SK-N-SH (cell line): ENCODE measurements around the gene A4GALT. TPM values are rescaled to one million over a fixed set of nuclear protein-coding genes. Genes with fewer than 3 reads are reported as not detected.

Source experiments
- CTCF ChIA-PET: fragments of 300-600, 350-600 bp; formaldehyde crosslinking; extraction: SDS; loops from one replicate; lab custom pipeline; 2021; lab: Yijun Ruan, JAX
- POLR2A ChIA-PET: fragments of 350-600 bp; sonication (Branson Sonifier 250); formaldehyde crosslinking; extraction: SDS; loops from one replicate; lab custom pipeline; 2020; ENCODE audit warnings: antibody characterized with exemption, inconsistent platforms; lab: Yijun Ruan, JAX
- DNase-seq: peaks from one replicate; pipeline ENCODE4 v3.0.0; 2012
- H2AFZ ChIP-seq: fragments of 200-600 bp; sonication (generic); 2 replicates; pipeline ENCODE4 v1.8.1; 2016; ENCODE audit warnings: antibody characterized with exemption, mild to moderate bottlenecking, low read depth
- H3F3A ChIP-seq: fragments of 200-600 bp; sonication (generic); replicated peaks from 2 replicates; pipeline ENCODE3; 2016; ENCODE audit warnings: antibody characterized with exemption, mild to moderate bottlenecking; ENCODE audit not compliant: insufficient read depth
- H3K27ac ChIP-seq, 2 experiments: fragments of 200-500 bp in 1 of 2; fragments of 200-600 bp in 1 of 2; sonication (Bioruptor generic) in 1 of 2; sonication (generic), shearing (Covaris generic) in 1 of 2; 2 replicates each; pipeline versions ENCODE4 v1.5.1 to v1.6.1; 2014 to 2016; ENCODE audit warnings: low read depth in 2 of 2, inconsistent platforms in 1 of 2, low read length in 1 of 2, mild to moderate bottlenecking in 1 of 2, mixed read lengths in 1 of 2
- H3K27me3 ChIP-seq: fragments of 200-600 bp; sonication (generic), shearing (Covaris generic); 2 replicates; pipeline ENCODE4 v1.6.1; 2016; ENCODE audit warnings: mixed run types; ENCODE audit not compliant: insufficient read depth
- H3K36me3 ChIP-seq, 2 experiments: fragments of 200-500 bp in 1 of 2; fragments of 200-600 bp in 1 of 2; sonication (Bioruptor generic) in 1 of 2; sonication (generic) in 1 of 2; replicated peaks in 1 of 2; 2 replicates each; pipeline versions ENCODE3 to v1.5.1; 2014 to 2016; ENCODE audit warnings: low read length in 1 of 2, mild to moderate bottlenecking in 1 of 2; ENCODE audit not compliant: insufficient read depth in 2 of 2, control insufficient read depth in 1 of 2
- H3K4me1 ChIP-seq, 2 experiments: fragments of 200-500 bp in 1 of 2; fragments of 200-600 bp in 1 of 2; sonication (Bioruptor generic) in 1 of 2; sonication (generic), shearing (Covaris generic) in 1 of 2; 2 replicates each; pipeline versions ENCODE4 v1.5.1 to v1.6.1; 2014 to 2016; ENCODE audit warnings: low read depth in 1 of 2, low read length in 1 of 2, mixed run types in 1 of 2; ENCODE audit not compliant: insufficient read depth in 2 of 2, control insufficient read depth in 1 of 2
- H3K4me2 ChIP-seq: fragments of 200-600 bp; sonication (generic), shearing (Covaris generic); 2 replicates; pipeline ENCODE4 v1.6.1; 2017; ENCODE audit warnings: mixed run types
- H3K4me3 ChIP-seq, 2 experiments: fragments of 200-500 bp in 1 of 2; fragments of 200-600 bp in 1 of 2; sonication (Bioruptor generic) in 1 of 2; sonication (generic), shearing (Covaris generic) in 1 of 2; 2 replicates each; pipeline versions ENCODE4 v1.5.1 to v1.8.1; 2014 to 2016; ENCODE audit warnings: low read depth in 2 of 2, inconsistent platforms in 1 of 2, low read length in 1 of 2, mild to moderate bottlenecking in 1 of 2, mixed read lengths in 1 of 2, moderate library complexity in 1 of 2
- H3K79me2 ChIP-seq: fragments of 200-600 bp; sonication (generic); 2 replicates; pipeline ENCODE4 v1.8.1; 2017; ENCODE audit warnings: mild to moderate bottlenecking; ENCODE audit not compliant: insufficient read depth
- H3K9ac ChIP-seq: fragments of 200-600 bp; sonication (generic); 2 replicates; pipeline ENCODE4 v1.6.1; 2017; ENCODE audit warnings: mixed run types
- H3K9me2 ChIP-seq: fragments of 200-600 bp; sonication (generic); 2 replicates; pipeline ENCODE4 v1.6.1; 2017; ENCODE audit warnings: mixed run types
- H3K9me3 ChIP-seq: fragments of 200-600 bp; sonication (generic); 2 replicates; pipeline ENCODE4 v1.6.1; 2017; ENCODE audit warnings: mixed run types, mild to moderate bottlenecking, moderate library complexity
- H4K20me1 ChIP-seq: fragments of 200-600 bp; sonication (generic); 2 replicates; pipeline ENCODE4 v1.6.1; 2017; ENCODE audit warnings: mild to moderate bottlenecking, mixed run types; ENCODE audit not compliant: insufficient read depth
- CTCF ChIP-seq: fragments of 200-600 bp; sonication (generic); IDR thresholded peaks from 2 replicates; pipeline ENCODE4 v1.6.1; 2017; ENCODE audit warnings: antibody characterized with exemption, mild to moderate bottlenecking, moderate library complexity
- ELF1 ChIP-seq: IDR thresholded peaks from 2 replicates; pipeline ENCODE4 v1.4.0; 2012
- FOSL2 ChIP-seq: IDR thresholded peaks from 2 replicates; pipeline ENCODE4 v1.4.0; 2012; ENCODE audit warnings: low read depth, mild to moderate bottlenecking, moderate library complexity, borderline replicate concordance
- FOXJ3 ChIP-seq: sonication (generic); formaldehyde crosslinking; IDR thresholded peaks from 2 replicates; pipeline ENCODE4 v1.5.1; 2020; ENCODE audit warnings: mild to moderate bottlenecking, missing genetic modification reagents
- GABPA ChIP-seq: IDR thresholded peaks from 2 replicates; pipeline ENCODE4 v1.4.0; 2012; ENCODE audit warnings: low read depth, mild to moderate bottlenecking
- GATA2 ChIP-seq: sonication (generic); formaldehyde crosslinking; IDR thresholded peaks from 2 replicates; pipeline ENCODE4 v1.5.0; 2020; ENCODE audit warnings: mild to moderate bottlenecking, missing genetic modification reagents
- IRF3 ChIP-seq: fragments of 150-350 bp; IDR thresholded peaks from 2 replicates; pipeline ENCODE4 v1.6.1; 2016; ENCODE audit warnings: mild to moderate bottlenecking, low read depth, low read length
- MAX ChIP-seq: IDR thresholded peaks from 2 replicates; pipeline ENCODE4 v1.4.0; 2012; ENCODE audit warnings: low read depth
- MXI1 ChIP-seq: IDR thresholded peaks from 2 replicates; pipeline ENCODE4 v1.6.1; 2012; ENCODE audit warnings: mild to moderate bottlenecking, low read depth, low read length, improper control_type of control experiment
- NRF1 ChIP-seq: IDR thresholded peaks from 2 replicates; pipeline ENCODE4 v1.6.1; 2012; ENCODE audit warnings: low read depth, mild to moderate bottlenecking, low read length
- PBX3 ChIP-seq: IDR thresholded peaks from 2 replicates; pipeline ENCODE4; 2012
- POLR2AphosphoS5 ChIP-seq: IDR thresholded peaks from 2 replicates; pipeline ENCODE4 v1.6.1; 2012; ENCODE audit warnings: low read depth, low read length
- RAD21 ChIP-seq: IDR thresholded peaks from 2 replicates; pipeline ENCODE4 v1.6.1; 2012; ENCODE audit warnings: mild to moderate bottlenecking, low read length
- RFX5 ChIP-seq: IDR thresholded peaks from 2 replicates; pipeline ENCODE4 v1.6.1; 2012; ENCODE audit warnings: mild to moderate bottlenecking, improper control_type of control experiment, low read length
- RXRA ChIP-seq: IDR thresholded peaks from 2 replicates; pipeline ENCODE4 v1.4.0; 2012; ENCODE audit warnings: low read depth, mild to moderate bottlenecking, borderline replicate concordance
- SIN3A ChIP-seq: IDR thresholded peaks from 2 replicates; pipeline ENCODE4 v1.6.1; 2012; ENCODE audit warnings: low read depth, mild to moderate bottlenecking, low read length, moderate library complexity, borderline replicate concordance
- TAF1 ChIP-seq: IDR thresholded peaks from 2 replicates; pipeline ENCODE4 v1.6.1; 2012; ENCODE audit warnings: low read depth, mild to moderate bottlenecking, low read length, moderate library complexity, borderline replicate concordance
- TCF12 ChIP-seq: IDR thresholded peaks from 2 replicates; pipeline ENCODE4 v1.4.0; 2012
- TEAD4 ChIP-seq: IDR thresholded peaks from 2 replicates; pipeline ENCODE4 v1.4.0; 2012; ENCODE audit warnings: mild to moderate bottlenecking, borderline replicate concordance; ENCODE audit not compliant: insufficient read depth
- WGBS: methylation state at CpG from one replicate; pipeline ENCODE4 v1.1.6; 2017; ENCODE audit warnings: low lambda C conversion rate; 5-methylcytosine and 5-hydroxymethylcytosine counted together
- polyA plus RNA-seq, 3 experiments: library from polyadenylated mRNA; depleted of rRNA; stranded (reverse); fragments of >200 nt; gene quantifications; 2 replicates each; pipeline ENCODE4 v1.2.3, GENCODE V29; 2012
- TF ChIP-seq, protein P1 (sequence below): IDR thresholded peaks from 2 replicates; pipeline ENCODE4 v1.4.0; 2012; ENCODE audit warnings: low read depth, borderline replicate concordance

A4GALT gene
- polyA plus RNA-seq, 1 of the 3 experiments (the other 2 are of a cell fraction): 9.5 TPM

- WGBS: 94% methylated on average over 6 of the region's 16 CpGs
- peaks cover 69% of the 10 kb centered on the region for H3K79me2 ChIP-seq
- CTCF ChIA-PET: interaction anchor here (1.6 kb wide), 1 partner anchor 26 kb away, joined by 5 read pairs; no protein-coding TSS in a partner anchor
- no peaks in the 10 kb centered on the region for H3K27me3 ChIP-seq
- no peak overlapping the region for H3K9ac ChIP-seq
- no peak overlapping the region for H2AFZ ChIP-seq
- H3K36me3 ChIP-seq: no peaks in the 10 kb centered on the region
- DNase-seq: no peak
- no peaks in the 10 kb centered on the region for H3K9me2 ChIP-seq
- H3F3A ChIP-seq: no peaks in the 10 kb centered on the region
- TF ChIP-seq SIN3A: no peak
- TF ChIP-seq NRF1: no peak
- no peak for TF ChIP-seq TCF12
- no peak for TF ChIP-seq TEAD4
- TF ChIP-seq POLR2AphosphoS5: no peak
- no peak for TF ChIP-seq TAF1
- TF ChIP-seq RAD21: no peak
- no peak for TF ChIP-seq GABPA
- TF ChIP-seq FOXJ3 (CRISPR knock-in tag): no peak
- no peak for TF ChIP-seq RXRA
- TF ChIP-seq PBX3: no peak
- no peaks in the 10 kb centered on the region for H3K9me3 ChIP-seq
- H3K27ac ChIP-seq: no peak overlapping the region; a peak in 1 of 4 replicates
- H3K4me3 ChIP-seq: no peak overlapping the region
- H4K20me1 ChIP-seq: peaks cover 6% of the 10 kb centered on the region; the same call in 1 of the 2 replicates
- POLR2A ChIA-PET: interaction anchor here (1.1 kb wide), 1 partner anchor 32 kb away, joined by 5 read pairs; the partner anchor contains the start of gene POLDIP3
- peaks cover 0 to 6% of the 10 kb centered on the region in 2 experiments; a peak in 1 of 4 replicates for H3K4me1 ChIP-seq
- H3K4me2 ChIP-seq: 0 out of 2 replicates have a peak overlapping the region, but pooled peaks have one; percentile 19
Measured at GRCh38 chr22:42646569-42647525, 73.8 kb downstream of the A4GALT start.

- H3K27me3 ChIP-seq: no peaks in the 10 kb centered on the region
- no CpG with 5 or more reads among the region's 13 CpGs for WGBS
- H3K79me2 ChIP-seq: peaks cover 76% of the 10 kb centered on the region
- POLR2A ChIA-PET: no interaction called here
- H3K36me3 ChIP-seq: no peaks in the 10 kb centered on the region
- DNase-seq: no peak
- H3K9ac ChIP-seq: no peak overlapping the region
- H3K27ac ChIP-seq: no peak overlapping the region; a peak in 1 of 4 replicates
- no peaks in the 10 kb centered on the region for H3K9me2 ChIP-seq
- CTCF ChIA-PET: interaction anchor here (1.6 kb wide), 1 partner anchor 25 kb away, joined by 5 read pairs; no protein-coding TSS in a partner anchor
- no peak overlapping the region for H3K4me2 ChIP-seq
- H3K4me1 ChIP-seq: peaks cover 0 to 6% of the 10 kb centered on the region in 2 experiments; a peak in 1 of 4 replicates
- H2AFZ ChIP-seq: no peak overlapping the region
- H3K9me3 ChIP-seq: no peaks in the 10 kb centered on the region
- no peak overlapping the region for H3K4me3 ChIP-seq
- H3F3A ChIP-seq: no peaks in the 10 kb centered on the region
- peaks cover 6% of the 10 kb centered on the region; the same call in 1 of the 2 replicates for H4K20me1 ChIP-seq
- TF ChIP-seq, protein P1, sequence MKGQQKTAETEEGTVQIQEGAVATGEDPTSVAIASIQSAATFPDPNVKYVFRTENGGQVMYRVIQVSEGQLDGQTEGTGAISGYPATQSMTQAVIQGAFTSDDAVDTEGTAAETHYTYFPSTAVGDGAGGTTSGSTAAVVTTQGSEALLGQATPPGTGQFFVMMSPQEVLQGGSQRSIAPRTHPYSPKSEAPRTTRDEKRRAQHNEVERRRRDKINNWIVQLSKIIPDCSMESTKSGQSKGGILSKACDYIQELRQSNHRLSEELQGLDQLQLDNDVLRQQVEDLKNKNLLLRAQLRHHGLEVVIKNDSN: no peak
- no peak for TF ChIP-seq TCF12
- TF ChIP-seq GATA2 (CRISPR knock-in tag): no peak
- no peak for TF ChIP-seq MXI1
- no peak for TF ChIP-seq RAD21
- TF ChIP-seq GABPA: no peak
- no peak for TF ChIP-seq ELF1
- no peak for TF ChIP-seq RXRA
- no peak for TF ChIP-seq FOSL2
- TF ChIP-seq IRF3: no peak
- no peak for TF ChIP-seq CTCF
- TF ChIP-seq NRF1: no peak
- no peak for TF ChIP-seq RFX5
- no peak for TF ChIP-seq MAX
Measured at GRCh38 chr22:42645938-42646568, 74.6 kb downstream of the A4GALT start.
